Measurements from ENCODE around the gene IGIP. TPM values are rescaled to one million over a fixed set of nuclear protein-coding genes. Genes with fewer than 3 reads are reported as not detected.

The IGIP gene
- total RNA-seq, 1 donor from 2014 or later: 2.4 TPM

DNA sequence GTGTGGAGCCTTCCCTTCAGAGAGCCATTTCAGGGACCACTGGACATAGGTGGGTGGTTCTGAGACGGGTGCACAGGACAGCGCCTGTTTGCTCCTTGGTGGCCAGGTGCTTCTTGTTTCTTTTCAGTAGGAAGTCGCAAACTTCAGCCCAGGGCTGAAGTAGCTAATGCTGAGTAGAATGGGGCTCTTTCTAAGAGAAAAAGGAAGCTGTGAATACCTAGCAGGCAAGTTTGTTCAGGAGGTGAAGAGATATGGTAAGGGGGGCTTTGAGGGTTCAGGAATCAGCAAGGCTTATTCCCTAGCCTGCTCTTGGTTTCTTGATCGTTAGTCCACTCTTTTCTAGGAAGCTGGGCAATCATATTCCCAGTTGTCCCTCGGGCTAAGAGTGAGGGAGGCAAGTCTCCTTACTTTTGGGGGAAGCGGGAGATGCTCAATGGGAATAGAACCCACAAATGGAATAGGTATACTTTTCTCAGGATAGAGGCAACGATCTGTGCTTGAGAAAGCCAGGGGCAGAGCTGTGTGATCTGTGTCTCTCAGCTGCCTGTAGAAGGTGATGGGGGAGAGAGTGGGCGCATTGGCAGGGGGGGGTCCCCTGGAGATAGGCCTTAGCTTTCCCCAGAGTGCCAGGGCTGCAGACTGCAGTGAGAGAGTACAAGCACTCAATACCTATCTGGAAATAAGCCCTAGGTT lies 13.7 kb upstream of the IGIP start:
- H3K9me3 ChIP-seq (ENCODE audit: insufficient read depth, low read depth, low read length): no peaks in the 10 kb centered on the region
- peak overlapping the region; percentile 83 for H3K9ac ChIP-seq (ENCODE audit: low read length)
- Mint-ChIP-seq H3K4me1 (ENCODE audit: low read depth, unreplicated experiment) (peaks cover 29% of the 10 kb centered on the region), H3K9me3 (ENCODE audit: unreplicated experiment) (no peaks in the 10 kb centered on the region), H3K27me3 (ENCODE audit: low read depth, unreplicated experiment) (peaks cover 34% of the 10 kb centered on the region), H3K4me3 (ENCODE audit: unreplicated experiment) (peak overlapping the region; percentile 80), H3K36me3 (ENCODE audit: low read depth, unreplicated experiment) (no peaks in the 10 kb centered on the region), H3K27ac (ENCODE audit: unreplicated experiment) (no peak overlapping the region)
- peaks cover 37% of the 10 kb centered on the region for H3K27me3 ChIP-seq (ENCODE audit: insufficient read depth, low read length)
- no peak for TF ChIP-seq EZH2 (IDR thresholded peaks at IDR 0.05; ENCODE audit: insufficient read depth, low read length)
- TF ChIP-seq, protein P1, sequence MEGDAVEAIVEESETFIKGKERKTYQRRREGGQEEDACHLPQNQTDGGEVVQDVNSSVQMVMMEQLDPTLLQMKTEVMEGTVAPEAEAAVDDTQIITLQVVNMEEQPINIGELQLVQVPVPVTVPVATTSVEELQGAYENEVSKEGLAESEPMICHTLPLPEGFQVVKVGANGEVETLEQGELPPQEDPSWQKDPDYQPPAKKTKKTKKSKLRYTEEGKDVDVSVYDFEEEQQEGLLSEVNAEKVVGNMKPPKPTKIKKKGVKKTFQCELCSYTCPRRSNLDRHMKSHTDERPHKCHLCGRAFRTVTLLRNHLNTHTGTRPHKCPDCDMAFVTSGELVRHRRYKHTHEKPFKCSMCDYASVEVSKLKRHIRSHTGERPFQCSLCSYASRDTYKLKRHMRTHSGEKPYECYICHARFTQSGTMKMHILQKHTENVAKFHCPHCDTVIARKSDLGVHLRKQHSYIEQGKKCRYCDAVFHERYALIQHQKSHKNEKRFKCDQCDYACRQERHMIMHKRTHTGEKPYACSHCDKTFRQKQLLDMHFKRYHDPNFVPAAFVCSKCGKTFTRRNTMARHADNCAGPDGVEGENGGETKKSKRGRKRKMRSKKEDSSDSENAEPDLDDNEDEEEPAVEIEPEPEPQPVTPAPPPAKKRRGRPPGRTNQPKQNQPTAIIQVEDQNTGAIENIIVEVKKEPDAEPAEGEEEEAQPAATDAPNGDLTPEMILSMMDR (IDR thresholded peaks at IDR 0.05; ENCODE audit: insufficient read depth, low read depth, low read length): no peak
- no peak for DNase-seq (ENCODE audit: low read depth)
- peaks cover 64% of the 10 kb centered on the region for H3K79me2 ChIP-seq (ENCODE audit: insufficient read depth, low read length)
- no peak overlapping the region for H2AFZ ChIP-seq (ENCODE audit: low read depth, low read length)
- H3K4me3 ChIP-seq (ENCODE audit: insufficient read depth, low read depth, low read length): no peak overlapping the region
- peak overlapping the region; percentile 91 for H3K4me2 ChIP-seq (ENCODE audit: low read length)
- FAIRE-seq: no peak
- peaks cover 37% of the 10 kb centered on the region for H3K4me1 ChIP-seq (ENCODE audit: insufficient read depth, low read length)
- H4K20me1 ChIP-seq (ENCODE audit: insufficient read depth, low read length): peaks cover 69% of the 10 kb centered on the region
- H3K36me3 ChIP-seq (ENCODE audit: insufficient read depth, low read length): no peaks in the 10 kb centered on the region
- no peak overlapping the region for H3K27ac ChIP-seq (ENCODE audit: low read depth, low read length)

DNA sequence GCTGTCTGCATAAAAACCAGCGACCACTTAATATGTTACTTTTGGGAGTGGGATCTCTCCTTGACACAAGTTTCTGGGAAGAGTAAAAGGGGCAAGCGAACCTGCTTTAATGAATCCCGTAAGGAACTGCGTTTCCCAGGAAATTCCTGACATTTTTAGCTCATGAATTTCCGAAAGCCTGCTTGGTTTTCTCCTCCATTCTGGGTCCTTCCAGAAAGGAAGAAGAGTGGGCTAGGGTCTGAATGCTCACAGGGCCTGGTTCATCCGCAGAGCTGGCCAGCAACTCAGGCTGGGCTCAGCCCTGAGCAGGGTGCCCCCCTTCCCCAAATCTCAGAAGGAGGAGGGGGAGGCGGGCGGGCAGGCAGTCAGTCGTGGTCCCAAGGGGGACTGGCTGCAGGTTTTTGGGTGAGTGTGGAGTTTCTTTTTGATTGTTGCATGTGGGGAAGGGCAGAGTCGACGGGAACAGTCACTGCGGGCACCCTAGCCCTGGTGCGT lies 13.0 kb upstream of the IGIP start:
- no peaks in the 10 kb centered on the region for H3K9me3 Mint-ChIP-seq (ENCODE audit: unreplicated experiment)
- peak overlapping the region; percentile 80 for H3K4me3 Mint-ChIP-seq (ENCODE audit: unreplicated experiment)
- peaks cover 34% of the 10 kb centered on the region for H3K27me3 Mint-ChIP-seq (ENCODE audit: low read depth, unreplicated experiment)
- H3K36me3 Mint-ChIP-seq (ENCODE audit: low read depth, unreplicated experiment): no peaks in the 10 kb centered on the region
- TF ChIP-seq EZH2 (IDR thresholded peaks at IDR 0.05; ENCODE audit: insufficient read depth, low read length): no peak
- TF ChIP-seq, protein P1 (IDR thresholded peaks at IDR 0.05; ENCODE audit: insufficient read depth, low read depth, low read length): no peak
- Histone ChIP-seq H2AFZ (ENCODE audit: low read depth, low read length) (no peak overlapping the region), H3K4me2 (ENCODE audit: low read length) (peak overlapping the region; percentile 91), H3K27ac (ENCODE audit: low read depth, low read length) (no peak overlapping the region), H3K79me2 (ENCODE audit: insufficient read depth, low read length) (peaks cover 72% of the 10 kb centered on the region), H3K36me3 (ENCODE audit: insufficient read depth, low read length) (no peaks in the 10 kb centered on the region), H4K20me1 (ENCODE audit: insufficient read depth, low read length) (peaks cover 77% of the 10 kb centered on the region), H3K4me3 (ENCODE audit: insufficient read depth, low read depth, low read length) (peak overlapping the region; percentile 65), H3K9ac (ENCODE audit: low read length) (peak overlapping the region; percentile 83), H3K4me1 (ENCODE audit: insufficient read depth, low read length) (peaks cover 33% of the 10 kb centered on the region), H3K27me3 (ENCODE audit: insufficient read depth, low read length) (peaks cover 37% of the 10 kb centered on the region), H3K9me3 (ENCODE audit: insufficient read depth, low read depth, low read length) (no peaks in the 10 kb centered on the region)
- FAIRE-seq: no peak
- H3K4me1 Mint-ChIP-seq (ENCODE audit: low read depth, unreplicated experiment): peaks cover 27% of the 10 kb centered on the region
- peak; percentile 18 for DNase-seq (ENCODE audit: low read depth)
- H3K27ac Mint-ChIP-seq (ENCODE audit: unreplicated experiment): no peak overlapping the region

DNA sequence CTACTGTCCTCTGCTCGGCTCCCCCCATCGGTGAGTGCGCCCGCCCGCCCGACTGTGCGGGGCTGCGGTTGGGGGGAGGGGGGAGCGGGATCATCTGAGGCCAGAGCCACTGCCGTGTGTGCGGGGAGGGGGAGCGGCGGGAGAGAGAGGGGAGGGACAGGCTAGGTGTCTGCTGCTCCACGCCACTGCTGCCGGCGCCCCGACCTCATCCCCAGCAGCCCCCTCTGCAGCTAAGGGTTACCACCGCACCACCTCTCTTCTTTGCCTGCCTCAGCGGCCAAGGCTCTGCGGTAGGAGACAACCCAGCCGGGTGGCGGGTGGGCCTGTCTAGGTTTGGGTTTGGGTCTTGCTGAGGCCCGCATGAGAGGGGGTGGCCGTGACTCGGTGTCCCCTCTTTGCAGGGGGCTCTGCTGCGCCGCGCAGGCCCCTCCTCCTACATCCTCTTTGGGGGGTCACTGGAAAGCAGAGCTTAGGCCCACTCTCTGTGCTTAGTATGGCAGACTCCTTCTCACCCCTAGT lies 12.5 kb upstream of the IGIP start:
- no peak for TF ChIP-seq EZH2 (IDR thresholded peaks at IDR 0.05; ENCODE audit: insufficient read depth, low read length)
- TF ChIP-seq, protein P1 (IDR thresholded peaks at IDR 0.05; ENCODE audit: insufficient read depth, low read depth, low read length): no peak
- no peaks in the 10 kb centered on the region for H3K9me3 Mint-ChIP-seq (ENCODE audit: unreplicated experiment)
- Histone ChIP-seq H3K4me3 (ENCODE audit: insufficient read depth, low read depth, low read length) (peak overlapping the region; percentile 65), H3K27me3 (ENCODE audit: insufficient read depth, low read length) (peaks cover 37% of the 10 kb centered on the region), H3K79me2 (ENCODE audit: insufficient read depth, low read length) (peaks cover 73% of the 10 kb centered on the region), H3K9me3 (ENCODE audit: insufficient read depth, low read depth, low read length) (no peaks in the 10 kb centered on the region), H4K20me1 (ENCODE audit: insufficient read depth, low read length) (peaks cover 80% of the 10 kb centered on the region), H2AFZ (ENCODE audit: low read depth, low read length) (peak overlapping the region; percentile 70), H3K36me3 (ENCODE audit: insufficient read depth, low read length) (no peaks in the 10 kb centered on the region), H3K9ac (ENCODE audit: low read length) (peak overlapping the region; percentile 83), H3K4me2 (ENCODE audit: low read length) (peak overlapping the region; percentile 91), H3K4me1 (ENCODE audit: insufficient read depth, low read length) (peaks cover 31% of the 10 kb centered on the region), H3K27ac (ENCODE audit: low read depth, low read length) (peak overlapping the region; percentile 44)
- DNase-seq (ENCODE audit: low read depth) (no peak), FAIRE-seq (no peak)
- H3K36me3 Mint-ChIP-seq (ENCODE audit: low read depth, unreplicated experiment): no peaks in the 10 kb centered on the region
- H3K27ac Mint-ChIP-seq (ENCODE audit: unreplicated experiment): peak overlapping the region; percentile 53
- peaks cover 34% of the 10 kb centered on the region for H3K27me3 Mint-ChIP-seq (ENCODE audit: low read depth, unreplicated experiment)
- H3K4me1 Mint-ChIP-seq (ENCODE audit: low read depth, unreplicated experiment): peaks cover 27% of the 10 kb centered on the region
- peak overlapping the region; percentile 90 for H3K4me3 Mint-ChIP-seq (ENCODE audit: unreplicated experiment)

Data from astrocyte (in vitro differentiated cells and primary cell).